ENCODE measurements around the gene MYO16.

MYO16 gene

GRCh38 chr13:108725471-108725870 lies 96.1 kb downstream of the MYO16 start:
- H3K9me3 ChIP-seq (ENCODE audit: control insufficient read depth in 2 of 2, low read length in 2 of 2), result no peaks in the 10 kb centered on the region
- no peaks in the 10 kb centered on the region for H3K4me1 ChIP-seq (ENCODE audit: control insufficient read depth in 2 of 2, insufficient read depth in 2 of 2, low read length in 2 of 2)
- no peak overlapping the region for H3K27ac ChIP-seq (ENCODE audit: low read depth in 2 of 2, low read length in 2 of 2)
- H3K4me3 ChIP-seq (ENCODE audit: low read length in 2 of 2), result no peak overlapping the region
- no peaks in the 10 kb centered on the region for H3K36me3 ChIP-seq (ENCODE audit: control insufficient read depth in 2 of 2, insufficient read depth in 2 of 2, low read length in 2 of 2)
- H3K9ac ChIP-seq (ENCODE audit: low read depth in 1 of 2, low read length in 2 of 2), result no peak overlapping the region
- H3K27me3 ChIP-seq (ENCODE audit: control insufficient read depth in 2 of 2, insufficient read depth in 2 of 2, low read length in 2 of 2), result no peaks in the 10 kb centered on the region

GRCh38 chr13:108728370-108728769 lies 99.0 kb downstream of the MYO16 start:
- no peaks in the 10 kb centered on the region for H3K36me3 ChIP-seq (ENCODE audit: control insufficient read depth in 2 of 2, insufficient read depth in 2 of 2, low read length in 2 of 2)
- no peak overlapping the region for H3K27ac ChIP-seq (ENCODE audit: low read depth in 2 of 2, low read length in 2 of 2)
- no peaks in the 10 kb centered on the region for H3K9me3 ChIP-seq (ENCODE audit: control insufficient read depth in 2 of 2, low read length in 2 of 2)
- H3K4me3 ChIP-seq (ENCODE audit: low read length in 2 of 2), result no peak overlapping the region
- no peaks in the 10 kb centered on the region for H3K4me1 ChIP-seq (ENCODE audit: control insufficient read depth in 2 of 2, insufficient read depth in 2 of 2, low read length in 2 of 2)
- H3K9ac ChIP-seq (ENCODE audit: low read depth in 1 of 2, low read length in 2 of 2), result no peak overlapping the region
- no peaks in the 10 kb centered on the region for H3K27me3 ChIP-seq (ENCODE audit: control insufficient read depth in 2 of 2, insufficient read depth in 2 of 2, low read length in 2 of 2)

- H3K27me3 ChIP-seq (ENCODE audit: control insufficient read depth in 2 of 2, insufficient read depth in 2 of 2, low read length in 2 of 2), result no peaks in the 10 kb centered on the region
- H3K4me3 ChIP-seq (ENCODE audit: low read length in 2 of 2), result no peak overlapping the region
- H3K9ac ChIP-seq (ENCODE audit: low read depth in 1 of 2, low read length in 2 of 2), result no peak overlapping the region
- H3K27ac ChIP-seq (ENCODE audit: low read depth in 2 of 2, low read length in 2 of 2), result no peak overlapping the region
- H3K4me1 ChIP-seq (ENCODE audit: control insufficient read depth in 2 of 2, insufficient read depth in 2 of 2, low read length in 2 of 2), result no peaks in the 10 kb centered on the region
- H3K36me3 ChIP-seq (ENCODE audit: control insufficient read depth in 2 of 2, insufficient read depth in 2 of 2, low read length in 2 of 2), result no peaks in the 10 kb centered on the region
- H3K9me3 ChIP-seq (ENCODE audit: control insufficient read depth in 2 of 2, low read length in 2 of 2), result no peaks in the 10 kb centered on the region
These were observed 103.7 kb downstream of the MYO16 start for GRCh38 chr13:108733022-108733560.

- Histone ChIP-seq H3K27ac (ENCODE audit: low read depth in 2 of 2, low read length in 2 of 2) (no peak overlapping the region), H3K4me1 (ENCODE audit: control insufficient read depth in 2 of 2, insufficient read depth in 2 of 2, low read length in 2 of 2) (no peaks in the 10 kb centered on the region), H3K36me3 (ENCODE audit: control insufficient read depth in 2 of 2, insufficient read depth in 2 of 2, low read length in 2 of 2) (no peaks in the 10 kb centered on the region), H3K9me3 (ENCODE audit: control insufficient read depth in 2 of 2, low read length in 2 of 2) (no peaks in the 10 kb centered on the region), H3K27me3 (ENCODE audit: control insufficient read depth in 2 of 2, insufficient read depth in 2 of 2, low read length in 2 of 2) (no peaks in the 10 kb centered on the region), H3K9ac (ENCODE audit: low read depth in 1 of 2, low read length in 2 of 2) (no peak overlapping the region), H3K4me3 (ENCODE audit: low read length in 2 of 2) (no peak overlapping the region)
These were observed 105.3 kb downstream of the MYO16 start for GRCh38 chr13:108734676-108735075.

GRCh38 chr13:108741930-108742329 lies 112.5 kb downstream of the MYO16 start:
- Histone ChIP-seq H3K36me3 (ENCODE audit: control insufficient read depth in 2 of 2, insufficient read depth in 2 of 2, low read length in 2 of 2) (no peaks in the 10 kb centered on the region), H3K27me3 (ENCODE audit: control insufficient read depth in 2 of 2, insufficient read depth in 2 of 2, low read length in 2 of 2) (no peaks in the 10 kb centered on the region), H3K27ac (ENCODE audit: low read depth in 2 of 2, low read length in 2 of 2) (no peak overlapping the region), H3K9ac (ENCODE audit: low read depth in 1 of 2, low read length in 2 of 2) (no peak overlapping the region), H3K4me3 (ENCODE audit: low read length in 2 of 2) (no peak overlapping the region), H3K9me3 (ENCODE audit: control insufficient read depth in 2 of 2, low read length in 2 of 2) (no peaks in the 10 kb centered on the region), H3K4me1 (ENCODE audit: control insufficient read depth in 2 of 2, insufficient read depth in 2 of 2, low read length in 2 of 2) (no peaks in the 10 kb centered on the region)

- Histone ChIP-seq H3K36me3 (ENCODE audit: control insufficient read depth in 2 of 2, insufficient read depth in 2 of 2, low read length in 2 of 2) (no peaks in the 10 kb centered on the region), H3K27ac (ENCODE audit: low read depth in 2 of 2, low read length in 2 of 2) (no peak overlapping the region), H3K4me1 (ENCODE audit: control insufficient read depth in 2 of 2, insufficient read depth in 2 of 2, low read length in 2 of 2) (no peaks in the 10 kb centered on the region), H3K9me3 (ENCODE audit: control insufficient read depth in 2 of 2, low read length in 2 of 2) (no peaks in the 10 kb centered on the region), H3K9ac (ENCODE audit: low read depth in 1 of 2, low read length in 2 of 2) (no peak overlapping the region), H3K27me3 (ENCODE audit: control insufficient read depth in 2 of 2, insufficient read depth in 2 of 2, low read length in 2 of 2) (no peaks in the 10 kb centered on the region), H3K4me3 (ENCODE audit: low read length in 2 of 2) (no peak overlapping the region)
These were observed 113.5 kb downstream of the MYO16 start for GRCh38 chr13:108742701-108743451.

GRCh38 chr13:108743522-108743921 lies 114.1 kb downstream of the MYO16 start:
- Histone ChIP-seq H3K4me3 (ENCODE audit: low read length in 2 of 2) (no peak overlapping the region), H3K9me3 (ENCODE audit: control insufficient read depth in 2 of 2, low read length in 2 of 2) (no peaks in the 10 kb centered on the region), H3K36me3 (ENCODE audit: control insufficient read depth in 2 of 2, insufficient read depth in 2 of 2, low read length in 2 of 2) (no peaks in the 10 kb centered on the region), H3K27ac (ENCODE audit: low read depth in 2 of 2, low read length in 2 of 2) (no peak overlapping the region), H3K9ac (ENCODE audit: low read depth in 1 of 2, low read length in 2 of 2) (no peak overlapping the region), H3K4me1 (ENCODE audit: control insufficient read depth in 2 of 2, insufficient read depth in 2 of 2, low read length in 2 of 2) (no peaks in the 10 kb centered on the region), H3K27me3 (ENCODE audit: control insufficient read depth in 2 of 2, insufficient read depth in 2 of 2, low read length in 2 of 2) (no peaks in the 10 kb centered on the region)

GRCh38 chr13:108747843-108748242 lies 118.4 kb downstream of the MYO16 start:
- Histone ChIP-seq H3K4me3 (ENCODE audit: low read length in 2 of 2) (no peak overlapping the region), H3K4me1 (ENCODE audit: control insufficient read depth in 2 of 2, insufficient read depth in 2 of 2, low read length in 2 of 2) (no peaks in the 10 kb centered on the region)

GRCh38 chr13:108752276-108752675 lies 122.9 kb downstream of the MYO16 start:
- no peaks in the 10 kb centered on the region for H3K27me3 ChIP-seq (ENCODE audit: control insufficient read depth in 2 of 2, insufficient read depth in 2 of 2, low read length in 2 of 2)
- H3K27ac ChIP-seq (ENCODE audit: low read depth in 2 of 2, low read length in 2 of 2), result no peak overlapping the region
- no peaks in the 10 kb centered on the region for H3K36me3 ChIP-seq (ENCODE audit: control insufficient read depth in 2 of 2, insufficient read depth in 2 of 2, low read length in 2 of 2)
- H3K4me1 ChIP-seq (ENCODE audit: control insufficient read depth in 2 of 2, insufficient read depth in 2 of 2, low read length in 2 of 2), result no peaks in the 10 kb centered on the region
- H3K9ac ChIP-seq (ENCODE audit: low read depth in 1 of 2, low read length in 2 of 2), result no peak overlapping the region
- no peak overlapping the region for H3K4me3 ChIP-seq (ENCODE audit: low read length in 2 of 2)
- peaks cover 0 to 3% of the 10 kb centered on the region in 2 donors for H3K9me3 ChIP-seq (ENCODE audit: control insufficient read depth in 2 of 2, low read length in 2 of 2)

More at GRCh38 chr13:108747843-108748242, 118.4 kb downstream of the MYO16 start:
- H3K9ac ChIP-seq (ENCODE audit: low read depth in 1 of 2, low read length in 2 of 2), result no peak overlapping the region
- no peaks in the 10 kb centered on the region for H3K36me3 ChIP-seq (ENCODE audit: control insufficient read depth in 2 of 2, insufficient read depth in 2 of 2, low read length in 2 of 2)
- H3K27ac ChIP-seq (ENCODE audit: low read depth in 2 of 2, low read length in 2 of 2), result no peak overlapping the region
- no peaks in the 10 kb centered on the region for H3K9me3 ChIP-seq (ENCODE audit: control insufficient read depth in 2 of 2, low read length in 2 of 2)
- no peaks in the 10 kb centered on the region for H3K27me3 ChIP-seq (ENCODE audit: control insufficient read depth in 2 of 2, insufficient read depth in 2 of 2, low read length in 2 of 2)

- Histone ChIP-seq H3K36me3 (ENCODE audit: control insufficient read depth in 2 of 2, insufficient read depth in 2 of 2, low read length in 2 of 2) (no peaks in the 10 kb centered on the region), H3K27me3 (ENCODE audit: control insufficient read depth in 2 of 2, insufficient read depth in 2 of 2, low read length in 2 of 2) (no peaks in the 10 kb centered on the region), H3K27ac (ENCODE audit: low read depth in 2 of 2, low read length in 2 of 2) (no peak overlapping the region), H3K4me1 (ENCODE audit: control insufficient read depth in 2 of 2, insufficient read depth in 2 of 2, low read length in 2 of 2) (no peaks in the 10 kb centered on the region), H3K9me3 (ENCODE audit: control insufficient read depth in 2 of 2, low read length in 2 of 2) (peaks cover 0 to 3% of the 10 kb centered on the region in 2 donors), H3K4me3 (ENCODE audit: low read length in 2 of 2) (no peak overlapping the region), H3K9ac (ENCODE audit: low read depth in 1 of 2, low read length in 2 of 2) (no peak overlapping the region)
These were observed 125.7 kb downstream of the MYO16 start for GRCh38 chr13:108755083-108755482.

Data from mucosa of rectum (tissue), 2 donors.